IPS-18c (cell line): ENCODE results near the gene COL5A2.

Experiments used
- H3K4me3 ChIP-seq: 2 replicates; pipeline ENCODE4 v1.7.0; 2013; ENCODE audit warnings: low read depth, mild to moderate bottlenecking, low read length, moderate library complexity; ENCODE audit not compliant: insufficient read depth
- H3K9me3 ChIP-seq: one replicate; pipeline ENCODE4 v1.6.1; 2013; ENCODE audit warnings: mild to moderate bottlenecking, low read length, moderate library complexity; ENCODE audit not compliant: control insufficient read depth, insufficient read depth

The COL5A2 gene

DNA sequence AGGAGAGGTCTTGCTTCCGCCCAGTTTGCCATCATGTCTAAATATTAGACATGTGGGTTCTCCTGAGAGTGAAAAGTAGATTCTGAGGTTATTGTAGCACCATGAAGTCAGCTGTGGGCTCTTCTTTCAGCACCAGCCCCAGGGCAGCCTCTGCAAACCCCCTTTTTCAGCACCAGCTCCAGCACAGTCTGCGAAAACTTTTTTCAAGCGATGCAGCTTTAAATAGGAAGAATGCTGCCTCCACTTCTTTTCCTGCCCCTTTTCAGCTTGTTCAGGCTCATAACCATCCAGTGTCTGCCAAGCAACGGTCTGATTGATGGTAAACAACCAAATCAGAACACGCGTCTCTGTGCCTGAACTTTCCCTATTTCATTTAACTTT lies at the start of gene COL5A2:
Gene COL5A2 (minus strand): TSS at position 192 of the 381 bp plus-strand sequence. CDS start 157 bp downstream, at position 35.
- peak within 1 kb of the TSS; percentile 61 for H3K4me3 ChIP-seq

DNA sequence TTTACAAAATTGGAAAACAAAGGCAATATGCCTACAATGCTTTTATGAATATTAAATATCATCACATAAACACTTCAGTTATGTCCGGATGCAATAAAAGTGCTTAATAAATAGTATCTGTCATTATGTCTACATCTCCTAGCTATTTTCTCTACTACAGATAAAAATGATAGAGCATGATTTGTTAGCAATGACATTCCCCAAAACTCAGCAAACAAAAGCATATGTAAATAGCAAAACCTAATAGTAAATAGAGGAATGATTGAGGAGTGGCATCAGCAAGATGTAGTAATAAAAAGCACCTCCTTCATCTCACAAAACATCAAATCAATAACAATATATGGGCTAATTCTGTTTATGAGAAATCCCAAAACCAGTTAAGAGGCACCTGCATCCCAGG lies 46.5 kb upstream of the COL5A2 start:
- no peak overlapping the region for H3K4me3 ChIP-seq
- H3K9me3 ChIP-seq, result no peaks in the 10 kb centered on the region

More for the DNA sequence above, at the start of gene COL5A2:
- H3K9me3 ChIP-seq, result no peaks in the 10 kb centered on the region

DNA sequence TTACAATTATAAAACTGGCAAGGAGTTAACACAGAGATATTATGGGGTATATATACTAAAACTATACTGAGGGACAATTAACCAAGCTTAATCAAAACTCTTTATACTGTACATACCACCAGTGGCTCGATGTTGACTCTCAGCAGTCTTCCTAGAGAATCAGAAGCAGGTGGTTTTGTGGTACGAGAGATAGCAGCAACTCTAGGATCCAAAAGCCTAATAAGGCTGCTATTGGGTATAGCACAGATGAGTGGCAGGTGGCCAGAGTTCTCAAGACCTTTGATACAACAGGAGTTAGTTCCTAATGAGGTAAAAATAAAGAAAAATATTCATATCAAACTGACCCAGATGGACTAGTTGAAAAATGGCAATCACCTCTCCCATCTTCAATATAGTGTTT lies 45.5 kb upstream of the COL5A2 start:
- no peak overlapping the region for H3K4me3 ChIP-seq
- H3K9me3 ChIP-seq, result no peaks in the 10 kb centered on the region

GRCh38 chr2:189222468-189223105 lies 43.0 kb upstream of the COL5A2 start:
- H3K9me3 ChIP-seq, result no peaks in the 10 kb centered on the region
- no peak overlapping the region for H3K4me3 ChIP-seq

GRCh38 chr2:189221811-189222467 lies 42.4 kb upstream of the COL5A2 start:
- no peak overlapping the region for H3K4me3 ChIP-seq
- H3K9me3 ChIP-seq, result no peaks in the 10 kb centered on the region

DNA sequence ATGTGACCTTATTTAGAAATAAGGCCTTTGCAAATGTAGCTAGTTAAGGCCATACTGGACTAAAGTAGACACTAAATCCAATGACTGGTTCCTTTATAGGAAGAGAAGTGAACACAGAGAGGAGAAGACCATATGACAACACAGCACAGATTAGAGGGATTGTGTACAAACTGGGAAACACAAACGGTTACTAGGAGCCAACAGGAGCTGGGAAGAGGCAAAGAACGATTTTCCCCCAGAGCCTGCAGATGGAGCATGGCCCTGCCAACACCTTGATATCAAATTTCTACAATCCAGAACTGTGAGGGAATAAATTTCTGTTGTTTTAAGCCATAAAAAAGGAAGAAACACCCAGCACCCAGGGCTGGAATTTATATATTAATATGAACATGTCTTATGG lies 38.7 kb upstream of the COL5A2 start:
- H3K9me3 ChIP-seq, result no peaks in the 10 kb centered on the region
- H3K4me3 ChIP-seq, result no peak overlapping the region

DNA sequence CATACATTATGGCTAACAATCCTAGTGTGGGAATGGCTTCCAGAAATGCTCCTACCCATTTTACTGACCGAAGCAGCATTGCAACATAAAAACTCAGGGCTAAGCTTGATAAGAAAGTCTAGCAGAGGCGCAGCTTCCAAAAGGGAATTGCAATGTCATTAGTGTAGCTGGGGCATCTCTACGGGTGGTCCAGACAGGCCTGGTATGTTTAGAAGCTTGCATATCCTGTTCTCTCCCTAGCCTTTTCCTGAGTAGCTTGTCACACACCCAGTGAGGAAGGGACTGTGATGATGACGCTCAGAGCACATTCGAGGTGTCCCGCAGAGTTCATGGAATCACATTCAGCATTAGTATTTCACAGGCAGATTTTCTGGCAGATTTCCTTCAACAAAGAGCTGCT lies 38.0 kb upstream of the COL5A2 start:
- H3K9me3 ChIP-seq, result no peaks in the 10 kb centered on the region
- no peak overlapping the region for H3K4me3 ChIP-seq

- Histone ChIP-seq H3K4me3 (no peak overlapping the region), H3K9me3 (no peaks in the 10 kb centered on the region)
Observed at GRCh38 chr2:189217051-189217450, 37.5 kb upstream of the COL5A2 start.

GRCh38 chr2:189214484-189214883 lies 34.9 kb upstream of the COL5A2 start:
- no peaks in the 10 kb centered on the region for H3K9me3 ChIP-seq
- no peak overlapping the region for H3K4me3 ChIP-seq

- Histone ChIP-seq H3K9me3 (no peaks in the 10 kb centered on the region), H3K4me3 (no peak overlapping the region)
Observed at GRCh38 chr2:189213250-189213649, 33.7 kb upstream of the COL5A2 start.

- Histone ChIP-seq H3K4me3 (no peak overlapping the region), H3K9me3 (no peaks in the 10 kb centered on the region)
Observed at GRCh38 chr2:189210250-189211087, 30.9 kb upstream of the COL5A2 start.

DNA sequence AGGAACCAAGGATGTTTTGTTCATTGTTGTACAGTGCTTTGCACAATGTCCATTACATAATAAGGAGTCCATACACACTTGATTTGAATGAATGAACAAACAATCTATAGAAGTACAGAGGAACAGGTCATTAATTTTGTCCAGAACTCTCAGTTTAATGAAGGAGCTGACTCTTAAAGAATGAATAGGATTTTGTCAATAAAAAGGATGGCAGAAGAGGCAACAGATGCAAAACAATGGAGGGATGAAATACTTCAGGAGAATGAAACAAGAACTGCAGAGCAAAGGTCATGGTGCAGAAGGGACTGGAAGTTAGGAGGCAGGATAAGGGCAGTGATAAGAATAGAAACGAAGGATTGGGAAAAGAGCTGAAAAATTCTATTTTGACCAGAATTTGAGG lies 28.7 kb upstream of the COL5A2 start:
- no peaks in the 10 kb centered on the region for H3K9me3 ChIP-seq
- H3K4me3 ChIP-seq, result no peak overlapping the region

DNA sequence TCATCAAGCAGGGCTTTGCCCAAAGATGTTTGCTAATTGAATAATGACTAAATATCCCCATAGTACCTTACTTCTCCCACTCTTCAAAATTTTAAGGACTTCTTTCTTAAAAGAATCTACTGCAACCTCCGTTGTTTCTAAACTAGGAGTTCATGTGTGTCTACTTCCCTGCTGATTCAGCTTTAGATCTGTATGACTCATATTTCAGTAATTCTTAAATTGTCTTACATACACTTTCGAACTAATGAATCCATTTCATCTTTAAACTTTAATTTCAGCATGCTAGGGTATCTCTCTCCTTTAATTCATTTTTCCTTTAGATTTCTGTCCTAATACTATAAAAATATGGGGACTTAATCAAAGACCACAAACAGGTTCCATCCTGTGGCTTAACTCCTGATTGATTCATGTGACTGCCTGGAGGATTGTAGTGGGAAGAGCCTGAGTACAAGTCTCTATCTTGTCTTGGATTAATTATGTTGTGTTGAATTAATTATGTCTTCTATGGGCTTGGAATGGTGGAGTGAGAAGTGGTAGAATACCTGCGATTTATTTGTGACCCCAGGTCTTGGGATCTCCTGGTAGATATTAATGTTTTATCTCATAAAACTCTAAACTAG lies 24.9 kb upstream of the COL5A2 start:
- H3K9me3 ChIP-seq, result no peaks in the 10 kb centered on the region
- H3K4me3 ChIP-seq, result no peak overlapping the region

DNA sequence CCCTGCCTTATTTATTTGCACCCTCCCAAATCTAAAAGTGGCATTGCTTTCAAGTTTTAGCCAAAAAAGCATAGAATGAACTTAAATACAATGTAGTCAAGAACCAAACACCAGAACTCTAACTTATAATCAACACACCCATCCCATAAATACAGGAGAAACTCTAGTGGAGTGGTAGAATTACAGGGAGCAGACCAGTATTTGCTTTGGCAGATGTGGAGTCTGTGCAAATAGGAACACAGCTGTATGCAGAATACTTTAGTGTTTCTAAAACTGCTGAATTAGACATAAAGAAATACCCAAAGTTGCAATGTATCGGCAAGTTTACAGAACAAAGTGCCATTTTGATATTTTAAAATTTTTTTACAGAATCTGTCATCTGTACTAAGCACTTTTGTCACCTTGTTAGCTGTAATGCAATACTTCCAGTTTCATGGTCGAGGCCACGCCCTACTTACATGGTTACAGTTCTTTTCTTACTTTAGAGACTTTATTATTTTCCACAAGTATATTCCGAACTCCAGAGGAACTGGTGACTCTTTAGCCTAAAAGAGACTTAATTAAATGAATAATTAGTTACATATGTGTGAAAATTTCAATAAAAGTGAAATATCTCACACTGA lies 23.7 kb upstream of the COL5A2 start:
- no peaks in the 10 kb centered on the region for H3K9me3 ChIP-seq
- no peak overlapping the region for H3K4me3 ChIP-seq

- Histone ChIP-seq H3K4me3 (no peak overlapping the region), H3K9me3 (no peaks in the 10 kb centered on the region)
Observed at GRCh38 chr2:189199797-189200196, 20.2 kb upstream of the COL5A2 start.

GRCh38 chr2:189192766-189193165 lies 13.2 kb upstream of the COL5A2 start:
- H3K4me3 ChIP-seq, result no peak overlapping the region
- H3K9me3 ChIP-seq, result no peaks in the 10 kb centered on the region

DNA sequence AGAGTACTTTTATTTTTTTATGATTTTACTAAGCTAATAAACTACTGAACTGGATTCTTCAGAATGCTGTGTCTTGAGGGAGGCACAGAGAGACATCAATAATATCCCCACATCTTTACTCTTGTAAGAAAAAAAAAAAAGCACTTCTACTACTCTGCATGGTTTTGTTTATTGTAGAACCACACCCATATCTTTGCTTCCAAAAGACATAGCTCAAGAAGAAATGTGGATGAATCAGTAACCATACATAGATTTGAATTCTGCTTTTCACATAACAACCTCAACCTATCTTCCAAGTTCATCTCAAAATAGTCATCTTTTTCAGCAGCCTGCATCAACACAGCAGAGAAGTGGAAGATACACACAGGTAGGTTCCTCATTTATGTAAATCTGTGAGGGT lies 12.2 kb upstream of the COL5A2 start:
- no peaks in the 10 kb centered on the region for H3K9me3 ChIP-seq
- no peak overlapping the region for H3K4me3 ChIP-seq
